DMS153 (cell line): Measurements from ENCODE around the gene UNC80.

Source experiments
- DNase-seq: peaks from one replicate; lab custom pipeline; 2025; lab: John Stamatoyannopoulos, UW

Gene UNC80

GRCh38 chr2:209970711-209971110 lies 199.1 kb downstream of the UNC80 start:
- DNase-seq = no peak

DNA sequence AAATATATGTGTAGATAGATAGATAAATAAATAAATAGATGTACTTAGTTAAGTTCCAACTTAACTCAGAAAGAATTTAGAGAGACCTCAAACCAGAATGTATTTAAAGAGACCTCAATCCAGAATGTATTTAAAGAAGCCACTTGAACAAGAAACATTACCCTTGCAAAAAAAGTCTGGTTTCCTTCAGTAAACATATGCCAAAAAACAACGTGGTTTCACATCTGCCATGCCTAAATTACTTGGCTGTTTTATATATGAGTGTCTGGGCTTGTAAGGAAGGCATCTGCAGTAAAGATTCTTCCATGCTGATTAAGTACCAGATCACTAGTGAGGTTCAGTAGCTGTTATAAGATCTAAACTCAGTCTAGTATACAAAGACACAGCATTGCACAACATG lies 201.7 kb downstream of the UNC80 start:
- no peak for DNase-seq

- no peak for DNase-seq
Measured at GRCh38 chr2:209974576-209974975, 202.9 kb downstream of the UNC80 start.

DNA sequence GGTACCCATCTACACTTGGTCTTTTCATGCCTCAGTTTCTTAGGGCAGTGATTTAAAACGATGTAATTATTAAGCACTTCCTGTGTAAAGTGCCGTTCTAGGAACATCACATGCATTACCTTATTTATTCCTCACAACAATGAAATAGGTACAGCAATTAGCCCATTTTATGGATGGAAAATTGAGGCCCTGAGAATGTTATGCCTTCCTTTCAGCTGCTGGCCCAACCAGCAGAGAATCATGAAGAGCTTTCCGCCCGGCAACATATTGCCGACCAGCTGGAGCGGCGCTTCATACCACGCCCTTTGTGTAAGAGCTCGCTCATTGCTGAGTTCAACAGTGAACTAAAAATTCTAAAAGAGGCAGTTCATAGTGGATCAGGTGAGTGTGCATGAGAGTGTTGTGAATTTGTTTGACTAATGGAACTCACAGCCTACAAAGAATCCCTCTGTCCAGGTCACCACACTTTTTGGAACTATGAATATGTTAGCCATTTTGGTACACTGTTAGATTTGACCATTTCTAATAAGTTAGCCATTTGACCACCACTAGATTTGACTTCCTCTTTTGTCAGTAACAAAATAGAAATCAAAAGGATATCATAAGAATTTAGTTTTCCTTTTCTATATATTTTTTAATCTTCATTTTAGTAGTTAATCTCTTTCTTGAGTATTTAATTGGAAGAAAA lies 205.2 kb downstream of the UNC80 start:
- DNase-seq = no peak

DNA sequence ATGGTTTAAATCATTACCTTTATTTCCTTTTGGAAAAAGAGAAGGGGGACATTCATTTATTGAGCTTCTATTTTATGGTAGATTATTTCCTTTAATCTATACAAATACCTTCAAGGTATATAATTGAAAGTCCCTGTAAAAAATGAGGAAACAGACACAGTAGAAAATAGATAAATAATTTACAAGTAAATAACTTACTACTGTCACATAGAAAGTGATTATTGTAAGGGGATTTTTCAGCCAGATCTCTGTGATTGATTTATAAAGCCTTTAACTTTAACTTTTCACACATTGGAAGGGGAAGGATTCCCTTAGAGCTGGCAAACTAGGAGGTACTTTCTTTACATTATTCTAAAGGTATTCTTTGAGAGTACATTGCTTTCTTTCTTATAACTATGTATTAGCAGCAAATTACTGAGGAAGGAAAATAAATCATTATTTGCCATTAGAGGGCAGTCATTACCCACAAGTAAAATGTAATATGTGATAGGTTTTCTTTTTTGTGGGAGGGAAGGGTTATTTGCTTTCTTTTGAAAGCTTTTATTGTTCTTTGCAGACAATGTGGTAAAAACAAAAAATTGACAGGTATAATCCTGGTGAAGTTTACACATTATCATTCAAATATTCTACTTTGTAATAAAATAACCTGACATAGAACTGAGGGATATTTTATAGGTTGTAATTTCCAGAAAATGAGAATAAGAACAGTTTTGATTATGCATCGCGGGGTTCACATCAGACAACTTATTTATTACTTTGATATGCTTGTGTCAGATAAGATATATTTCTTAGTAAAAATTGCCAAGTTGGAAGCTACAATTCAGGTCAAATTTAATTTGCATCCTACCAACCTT lies 206.0 kb downstream of the UNC80 start:
- DNase-seq = peak; percentile 21

- DNase-seq = no peak
Measured at GRCh38 chr2:209984291-209984690, 212.7 kb downstream of the UNC80 start.

GRCh38 chr2:209985874-209986273 lies 214.2 kb downstream of the UNC80 start:
- no peak for DNase-seq

DNA sequence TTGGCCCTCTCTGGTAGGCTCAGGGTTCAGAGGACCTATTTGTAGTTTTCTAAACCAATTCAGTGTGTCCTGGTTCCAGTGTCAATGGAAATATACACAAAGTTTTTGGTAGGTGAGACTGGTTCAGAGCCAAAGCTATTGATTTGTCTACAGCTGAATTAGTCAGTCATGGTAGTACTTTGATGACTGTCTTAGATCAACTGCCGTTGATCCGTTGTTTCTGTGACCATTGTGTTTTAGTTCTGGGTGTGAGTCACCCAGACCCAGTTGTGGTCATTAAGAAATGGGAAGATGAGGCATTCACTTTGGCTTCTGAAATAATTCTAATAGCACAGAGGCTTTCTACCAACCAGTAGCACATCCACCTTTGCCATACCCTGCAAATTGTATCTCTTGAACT lies 214.8 kb downstream of the UNC80 start:
- DNase-seq = no peak

DNA sequence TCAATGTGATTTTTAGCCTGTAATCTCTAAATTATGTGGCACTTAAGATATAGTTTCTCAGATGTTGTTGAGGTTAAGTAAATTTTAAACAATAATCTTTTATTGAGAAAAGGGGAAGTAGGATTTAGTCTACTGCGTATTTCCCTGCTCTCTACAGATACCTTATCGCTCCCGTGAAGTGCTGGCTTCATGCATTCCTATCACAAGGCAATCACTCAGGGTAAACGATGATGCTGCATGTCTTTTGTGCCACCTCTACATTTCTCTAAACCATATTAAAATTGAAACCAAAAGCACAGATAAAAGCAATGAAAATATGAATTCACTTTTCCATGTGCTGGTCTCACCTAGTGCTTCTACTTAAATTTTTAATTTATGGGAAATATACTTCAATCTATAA lies 216.4 kb downstream of the UNC80 start:
- no peak for DNase-seq

GRCh38 chr2:209990838-209991237 lies 219.2 kb downstream of the UNC80 start:
- no peak for DNase-seq

DNA sequence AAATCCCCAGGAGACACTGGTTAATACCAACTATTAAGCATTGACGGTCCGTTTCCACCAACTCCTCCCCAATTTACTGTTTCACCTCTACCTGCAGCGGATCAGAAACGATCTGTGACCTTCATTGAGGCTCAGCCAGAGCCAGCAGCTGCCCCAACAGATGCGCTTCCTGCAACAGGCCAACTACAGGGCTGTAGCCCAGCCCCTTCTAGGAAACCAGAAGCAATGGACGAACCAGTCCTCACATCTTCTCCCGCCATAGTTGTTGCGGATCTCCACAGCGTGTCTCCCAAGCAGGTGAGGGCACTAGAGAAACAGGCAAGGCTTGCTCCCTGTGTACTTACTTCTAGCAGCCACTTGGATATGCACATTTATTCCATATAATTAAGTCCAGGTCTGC lies 222.3 kb downstream of the UNC80 start:
- no peak for DNase-seq

DNA sequence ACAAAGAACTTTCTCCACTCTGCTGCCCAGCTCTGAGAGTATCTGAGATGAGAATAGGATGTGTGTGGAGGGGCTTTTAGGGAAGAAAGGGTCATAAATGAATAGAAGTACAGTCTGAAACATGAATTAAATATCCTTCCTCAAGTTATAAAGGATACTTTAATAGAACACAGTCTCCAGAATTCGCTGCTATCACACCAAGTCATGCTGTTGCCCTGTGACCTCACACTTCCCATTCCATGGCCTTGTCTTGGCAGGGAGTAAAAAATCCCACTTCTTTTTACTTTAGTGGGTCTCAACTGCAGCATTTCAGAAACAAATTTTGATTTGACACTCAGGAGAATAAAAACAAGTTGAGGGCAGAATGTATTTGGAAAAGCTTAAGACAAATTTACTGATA lies 227.0 kb downstream of the UNC80 start:
- no peak for DNase-seq

DNA sequence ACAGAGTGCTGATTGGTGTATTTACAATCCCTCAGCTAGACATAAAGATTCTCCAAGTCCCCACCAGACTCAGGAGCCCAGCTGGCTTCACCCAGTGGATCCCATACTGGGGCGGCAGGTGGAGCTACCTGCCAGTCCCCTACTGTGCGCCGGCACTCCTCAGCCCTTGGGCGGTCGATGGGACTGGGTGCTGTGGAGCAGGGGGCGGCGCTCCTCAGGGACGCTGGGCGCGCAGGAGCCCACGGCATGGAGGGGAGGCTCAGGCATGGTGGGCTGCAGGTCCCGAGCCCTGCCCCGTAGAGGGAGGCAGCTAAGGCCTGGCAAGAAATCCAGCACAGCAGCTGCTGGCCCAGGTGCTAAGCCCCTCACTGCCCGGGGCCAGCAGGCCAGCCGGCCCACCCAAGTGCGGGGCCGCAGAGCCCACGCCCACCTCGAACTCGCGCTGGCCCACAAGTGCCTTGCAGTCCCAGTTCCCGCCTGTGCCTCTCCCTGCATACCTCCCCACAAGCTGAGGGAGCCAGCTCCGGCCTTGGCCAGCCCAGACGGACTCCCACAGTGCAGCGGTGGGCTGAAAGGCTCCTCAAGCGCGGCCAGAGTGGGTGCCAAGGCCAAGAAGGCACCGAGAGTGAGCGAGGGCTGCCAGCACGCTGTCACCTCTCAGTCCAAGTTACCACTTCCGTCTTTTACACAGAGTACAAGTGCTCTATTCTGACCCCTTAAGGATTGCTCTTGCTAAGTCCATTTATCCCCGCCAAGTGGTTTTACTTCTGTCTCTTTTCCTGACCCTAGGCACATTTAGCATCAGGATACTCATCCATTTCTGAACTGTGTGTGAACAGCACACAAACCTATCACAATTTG lies 229.1 kb downstream of the UNC80 start:
- DNase-seq = no peak

- peak; percentile 81 for DNase-seq
Measured at GRCh38 chr2:210002158-210003157, 230.8 kb downstream of the UNC80 start, which contains the start of gene RPE. TSS of gene RPE (plus strand) at chr2:210002638. CDS start at chr2:210002662, 24 bp downstream.

- no peak for DNase-seq
Measured at GRCh38 chr2:210003359-210003758, 231.7 kb downstream of the UNC80 start.

DNA sequence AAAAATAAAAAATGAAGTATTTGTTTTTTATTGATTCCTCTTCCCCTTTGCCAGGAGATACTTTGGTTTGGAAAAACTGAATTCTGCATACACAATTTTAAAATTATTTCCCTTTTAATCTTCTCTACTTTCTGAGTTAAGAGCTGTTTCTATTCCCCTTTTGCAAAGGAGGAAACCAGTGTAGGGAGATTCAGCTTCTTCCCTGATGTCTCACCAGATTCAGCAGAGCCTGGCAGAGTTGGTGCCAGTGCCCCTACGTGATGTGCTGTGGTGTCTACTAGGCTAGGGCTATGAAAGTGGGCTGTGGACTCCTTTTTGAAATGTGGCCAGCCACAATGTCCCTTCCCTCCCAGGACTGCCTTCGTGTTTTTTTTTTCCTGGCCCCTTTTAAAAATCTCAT lies 233.2 kb downstream of the UNC80 start:
- no peak for DNase-seq

- no peak for DNase-seq
Measured at GRCh38 chr2:210007895-210008294, 236.3 kb downstream of the UNC80 start.

DNA sequence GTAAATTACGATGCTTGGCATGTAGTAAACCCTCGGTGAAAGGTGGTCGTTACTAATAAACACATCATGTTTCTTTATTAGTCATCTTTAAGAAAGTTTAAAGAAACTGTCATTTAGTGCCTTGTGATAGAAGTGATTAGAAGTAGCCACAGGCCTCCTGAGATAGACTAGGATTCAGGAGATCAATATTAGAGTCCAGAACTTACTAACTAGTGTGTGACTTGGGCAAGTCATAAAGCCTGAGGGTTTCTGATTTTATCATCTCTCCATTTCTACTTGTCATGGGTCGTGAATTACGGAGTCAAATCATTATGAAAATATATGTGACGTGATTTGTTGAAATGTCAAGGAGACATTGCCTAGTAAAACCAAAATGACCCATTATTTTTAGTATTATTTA lies 237.5 kb downstream of the UNC80 start:
- no peak for DNase-seq

GRCh38 chr2:210009896-210010295 lies 238.3 kb downstream of the UNC80 start:
- DNase-seq = no peak

GRCh38 chr2:210020138-210020537 lies 248.5 kb downstream of the UNC80 start:
- no peak for DNase-seq

- DNase-seq = no peak
Measured at GRCh38 chr2:210022824-210023223, 251.2 kb downstream of the UNC80 start.
